ENCODE results near the gene S100Z.
"Not testable (repeated sequence)": the region's sequence is repeated elsewhere in the genome, so short reads cannot be mapped to it uniquely, and the experiment has no call there.

Gene S100Z

GRCh38 chr5:76945238-76945637 is 95.4 kb downstream of the S100Z start:
- not testable (repeated sequence) for DNase-seq (ENCODE audit: low read depth in 1 of 2, low spot score in 1 of 2)

- no peak for DNase-seq (ENCODE audit: low read depth in 1 of 2, low spot score in 1 of 2)
Observed at GRCh38 chr5:76946090-76946489, 96.3 kb downstream of the S100Z start.

GRCh38 chr5:76947082-76947503 is 97.3 kb downstream of the S100Z start:
- no peak for DNase-seq (ENCODE audit: low read depth in 1 of 2, low spot score in 1 of 2)

GRCh38 chr5:76952795-76953536 is 103.2 kb downstream of the S100Z start, which contains the start of gene CRHBP:
Gene CRHBP, plus strand, starts transcription at chr5:76953045. Its CDS starts 90 bp downstream, at chr5:76953135.
- no peak for DNase-seq (ENCODE audit: low read depth in 1 of 2, low spot score in 1 of 2)

- DNase-seq (ENCODE audit: low read depth in 1 of 2, low spot score in 1 of 2): no peak
Observed at GRCh38 chr5:76953551-76954382, 104.0 kb downstream of the S100Z start.

- no peak for DNase-seq (ENCODE audit: low read depth in 1 of 2, low spot score in 1 of 2)
Observed at GRCh38 chr5:76954383-76954763, 104.6 kb downstream of the S100Z start.

- DNase-seq (ENCODE audit: low read depth in 1 of 2, low spot score in 1 of 2): no peak
Observed at GRCh38 chr5:76956033-76956432, 106.2 kb downstream of the S100Z start.

GRCh38 chr5:76958991-76959767 is 109.4 kb downstream of the S100Z start:
- no peak for DNase-seq (ENCODE audit: low read depth in 1 of 2, low spot score in 1 of 2)

- DNase-seq (ENCODE audit: low read depth in 1 of 2, low spot score in 1 of 2): no peak
Observed at GRCh38 chr5:76960004-76960625, 110.3 kb downstream of the S100Z start.

- DNase-seq (ENCODE audit: low read depth in 1 of 2, low spot score in 1 of 2): no peak
Observed at GRCh38 chr5:76964060-76964459, 114.2 kb downstream of the S100Z start.
